Measurements from ENCODE around the gene SKA3.

DNA sequence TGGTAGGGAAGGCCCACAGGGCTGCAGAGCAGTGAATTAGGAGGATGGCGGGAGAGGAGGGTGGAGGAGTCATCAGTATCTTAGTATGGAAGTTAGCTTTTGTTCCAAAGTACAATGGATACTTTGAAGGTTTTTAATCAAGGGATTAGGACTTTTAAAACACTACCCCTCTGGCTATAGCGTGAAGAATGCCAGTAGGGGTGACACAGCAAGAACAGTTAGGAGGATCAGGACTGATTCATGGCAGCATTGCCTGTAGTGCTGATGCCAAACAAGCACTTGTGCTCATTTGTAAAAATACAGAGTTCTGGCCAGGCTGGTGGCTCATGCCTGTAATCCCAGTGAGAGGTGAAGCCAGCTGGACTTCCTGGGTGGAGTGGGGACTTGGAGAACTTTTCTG, 46.2 kb downstream of the SKA3 start:
- TF ChIP-seq, protein P1, sequence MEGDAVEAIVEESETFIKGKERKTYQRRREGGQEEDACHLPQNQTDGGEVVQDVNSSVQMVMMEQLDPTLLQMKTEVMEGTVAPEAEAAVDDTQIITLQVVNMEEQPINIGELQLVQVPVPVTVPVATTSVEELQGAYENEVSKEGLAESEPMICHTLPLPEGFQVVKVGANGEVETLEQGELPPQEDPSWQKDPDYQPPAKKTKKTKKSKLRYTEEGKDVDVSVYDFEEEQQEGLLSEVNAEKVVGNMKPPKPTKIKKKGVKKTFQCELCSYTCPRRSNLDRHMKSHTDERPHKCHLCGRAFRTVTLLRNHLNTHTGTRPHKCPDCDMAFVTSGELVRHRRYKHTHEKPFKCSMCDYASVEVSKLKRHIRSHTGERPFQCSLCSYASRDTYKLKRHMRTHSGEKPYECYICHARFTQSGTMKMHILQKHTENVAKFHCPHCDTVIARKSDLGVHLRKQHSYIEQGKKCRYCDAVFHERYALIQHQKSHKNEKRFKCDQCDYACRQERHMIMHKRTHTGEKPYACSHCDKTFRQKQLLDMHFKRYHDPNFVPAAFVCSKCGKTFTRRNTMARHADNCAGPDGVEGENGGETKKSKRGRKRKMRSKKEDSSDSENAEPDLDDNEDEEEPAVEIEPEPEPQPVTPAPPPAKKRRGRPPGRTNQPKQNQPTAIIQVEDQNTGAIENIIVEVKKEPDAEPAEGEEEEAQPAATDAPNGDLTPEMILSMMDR (IDR thresholded peaks at IDR 0.05), result no peak
- no peak for TF ChIP-seq POLR2A (IDR thresholded peaks at IDR 0.05)

All from right lobe of liver (tissue), 4 donors.